Hypothalamus (tissue), 51 donors: ENCODE data around the gene VANGL1.
"Not testable (repeated sequence)": the region's sequence is repeated elsewhere in the genome, so short reads cannot be mapped to it uniquely, and the experiment has no call there.

ENCODE experiments used
- DNase-seq, 51 donors: peaks; one replicate each; lab custom pipeline; 2025; lab: John Stamatoyannopoulos, UW

The VANGL1 gene

DNA sequence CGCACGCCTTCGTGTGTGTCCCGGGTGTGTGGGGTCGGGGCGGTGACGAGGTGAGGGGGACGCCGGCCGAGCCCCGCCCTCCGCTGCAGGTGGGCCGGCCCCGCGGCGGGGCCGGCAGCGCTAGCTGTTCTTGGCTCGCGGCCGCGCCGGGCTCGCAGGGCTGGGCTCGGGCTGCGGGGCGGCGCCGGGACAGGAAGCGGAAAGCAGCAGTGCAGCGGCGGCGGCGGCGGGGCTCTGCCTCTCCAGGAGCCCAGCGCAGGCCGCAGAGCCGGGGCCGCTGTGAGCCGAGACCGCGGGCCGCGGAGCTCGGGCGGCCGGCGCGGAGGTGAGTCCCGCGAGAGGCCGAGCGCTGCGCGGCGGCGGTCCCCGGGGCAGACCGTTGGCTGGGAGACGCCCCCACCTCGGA, at the start of gene VANGL1:
VANGL1 (plus strand) TSS at position 209 of the 406 bp plus-strand sequence. CDS start 9,444 bp downstream, outside the sequence.
- peak in 15 of 51 donors; percentile 4 to 42 (median 10) for DNase-seq

DNA sequence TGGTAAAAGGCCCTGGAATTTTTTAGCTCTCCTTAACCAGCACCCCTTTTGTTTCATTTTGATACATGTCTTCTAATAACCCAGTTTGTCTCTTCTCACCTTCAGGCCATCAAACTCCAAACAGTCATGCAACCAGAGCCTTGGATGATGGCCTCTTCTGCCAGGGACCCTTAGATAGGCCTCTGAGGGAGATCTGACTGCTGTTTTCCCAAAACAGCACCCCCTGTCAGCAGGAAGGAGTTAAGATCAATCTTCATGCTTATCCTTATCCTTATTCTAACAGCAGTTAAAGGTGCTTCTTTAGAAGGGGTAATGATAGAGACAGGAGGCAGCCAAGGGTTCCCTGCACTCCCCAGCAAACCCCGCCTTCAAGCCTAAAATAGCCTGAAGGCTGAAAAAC, 49.5 kb upstream of the VANGL1 start:
- no peak for DNase-seq

DNA sequence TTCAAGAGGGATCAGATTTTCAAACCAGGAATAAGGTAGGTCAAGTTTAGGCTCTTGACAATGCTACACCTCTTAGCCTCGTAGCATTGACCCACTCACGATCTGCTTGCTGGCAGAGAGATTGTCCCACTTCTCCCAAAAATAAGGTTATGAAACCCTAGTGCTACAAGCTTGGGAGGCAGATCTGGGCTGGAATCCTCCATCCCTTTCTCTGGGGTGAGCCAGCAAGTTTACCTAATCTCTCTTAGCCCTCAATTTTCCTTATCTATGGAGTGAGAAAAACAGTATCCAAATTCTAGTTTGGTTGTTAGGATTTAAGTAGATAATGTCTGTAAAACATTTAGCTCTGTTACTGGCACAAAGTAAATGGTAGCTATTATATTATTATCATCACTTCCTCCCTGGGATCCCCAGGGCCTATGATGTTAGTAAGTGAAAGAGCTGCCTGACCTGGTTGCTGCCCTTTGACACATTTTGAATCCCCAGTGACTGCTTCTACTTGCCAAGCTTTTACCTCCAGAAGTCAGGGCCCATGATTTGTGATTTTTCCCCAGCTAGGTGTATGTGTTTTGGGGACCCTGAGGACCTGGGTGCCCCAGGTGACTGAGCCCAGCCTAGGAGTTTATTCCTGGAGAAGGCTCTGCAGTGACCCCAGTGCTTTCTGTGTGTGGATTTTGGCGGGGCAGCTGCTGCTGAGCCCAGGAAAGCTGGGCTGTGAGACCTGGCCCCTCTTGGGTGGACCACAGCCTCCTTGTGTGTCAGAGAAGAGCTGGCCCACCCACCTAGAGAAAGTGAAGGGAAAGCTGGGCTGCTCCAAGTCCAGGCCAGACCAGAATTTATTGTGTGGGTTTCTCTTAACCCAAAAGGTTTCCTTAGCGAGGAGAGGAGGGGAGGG, 48.2 kb upstream of the VANGL1 start:
- no peak for DNase-seq

DNA sequence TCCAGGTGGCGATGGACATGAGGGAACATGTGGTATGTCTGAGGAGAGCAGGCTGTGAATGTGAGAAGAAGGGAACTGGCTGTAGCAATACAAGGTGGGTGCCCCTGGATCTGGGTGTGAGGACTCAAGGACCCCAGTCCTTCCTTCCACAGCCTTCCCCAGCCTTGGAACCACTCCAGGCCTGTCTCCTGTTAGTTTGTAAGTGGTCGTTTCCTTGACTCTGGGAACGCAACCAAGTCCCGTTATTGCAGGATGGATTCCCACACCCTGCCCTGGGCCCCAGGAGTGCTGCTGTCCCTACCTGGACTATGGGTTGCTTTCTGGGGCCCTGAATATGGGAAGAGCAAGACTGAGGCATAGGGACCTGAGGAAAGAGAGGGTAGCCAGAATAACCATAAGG, 47.2 kb upstream of the VANGL1 start:
- DNase-seq = no peak

DNA sequence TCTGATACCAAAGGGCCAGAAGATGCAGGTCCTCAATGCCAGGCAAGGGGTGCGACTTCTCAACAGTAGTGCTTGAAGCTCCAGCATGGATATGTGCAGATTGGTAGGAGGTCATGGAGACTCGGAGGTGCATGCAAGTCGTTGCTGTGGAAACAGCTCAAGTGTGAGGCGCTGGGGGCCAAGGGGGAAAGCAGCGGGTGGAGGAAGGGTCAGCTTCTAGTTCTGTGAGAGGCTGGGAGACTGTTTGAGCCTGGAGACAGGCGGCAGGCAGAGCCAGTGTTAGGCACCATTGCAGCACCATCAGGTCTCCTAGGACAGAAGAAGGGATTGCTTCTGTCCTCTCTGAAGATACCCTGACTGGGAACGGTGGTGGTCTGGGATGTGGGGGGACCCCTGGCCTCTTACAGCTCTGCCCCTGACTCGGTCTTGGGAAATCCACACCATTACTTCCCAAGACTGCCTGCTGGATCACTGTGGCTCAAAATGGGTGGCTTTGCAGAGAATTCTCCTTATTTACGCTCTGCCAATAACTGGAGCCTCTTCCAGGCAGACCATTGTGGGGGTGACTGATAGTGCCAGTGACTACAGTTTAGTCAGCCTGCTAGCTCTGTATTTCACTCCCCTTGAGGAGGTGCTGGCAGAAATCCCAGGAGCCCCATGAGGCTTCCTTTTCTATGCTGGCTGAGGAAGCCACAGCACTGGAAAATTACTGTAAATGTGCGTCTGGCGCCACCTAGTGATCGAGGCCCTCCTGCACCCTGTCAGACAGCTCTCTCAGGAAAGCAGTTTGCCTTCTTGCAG, 46.3 kb upstream of the VANGL1 start:
- peak; percentile 9 to 88 (median 65) for DNase-seq

DNA sequence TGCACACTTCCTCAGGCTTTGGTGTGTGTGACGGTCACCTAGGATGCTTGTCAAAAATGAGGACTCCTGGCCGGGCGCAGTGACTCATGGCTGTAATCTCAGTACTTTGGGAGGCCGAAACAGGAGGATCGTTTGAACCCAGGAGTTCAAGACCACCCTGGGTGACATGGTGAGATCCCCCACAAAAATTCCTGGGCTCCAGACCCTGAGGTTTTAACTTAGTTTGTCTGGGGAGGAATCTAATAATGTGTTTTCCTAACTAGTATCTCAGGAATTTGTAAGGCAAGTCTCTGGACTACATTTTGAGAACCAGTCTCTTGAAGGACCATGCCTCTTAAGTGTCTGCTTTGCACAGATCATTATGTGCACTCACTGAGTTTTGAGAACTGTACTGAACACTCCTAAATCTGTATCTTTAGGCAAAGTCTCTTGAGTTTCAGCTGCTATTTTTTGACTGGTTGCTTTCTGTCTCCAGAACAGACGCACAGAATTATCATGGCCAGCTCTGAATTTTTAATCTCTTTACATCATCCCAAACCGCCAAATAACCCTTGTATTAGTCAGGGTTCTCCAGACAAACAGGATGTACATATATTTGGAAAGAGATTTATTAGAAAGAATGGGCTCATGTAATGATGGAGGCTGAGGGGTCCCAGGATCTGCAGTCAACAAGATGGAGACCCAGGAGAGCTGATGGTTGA, 45.5 kb upstream of the VANGL1 start:
- no peak for DNase-seq

DNA sequence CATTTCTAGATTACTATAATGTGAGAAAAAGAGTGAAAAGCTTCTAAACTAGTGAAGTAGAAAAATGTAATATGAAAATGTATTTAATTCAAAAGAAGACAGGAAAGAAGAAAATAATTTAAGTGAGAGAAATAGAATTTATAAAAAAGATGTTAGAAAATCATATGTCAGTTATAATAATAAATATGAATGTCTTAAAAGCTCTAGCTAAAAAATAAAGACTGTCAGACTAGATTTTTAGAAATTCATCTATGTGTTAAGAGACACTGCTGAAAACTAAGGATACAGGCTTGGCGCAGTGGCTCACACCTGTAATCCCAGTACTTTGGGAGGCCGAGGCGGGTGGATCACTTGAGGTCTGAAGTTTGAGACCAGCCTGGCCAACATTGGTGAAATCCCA, 37.3 kb upstream of the VANGL1 start:
- no peak for DNase-seq

DNA sequence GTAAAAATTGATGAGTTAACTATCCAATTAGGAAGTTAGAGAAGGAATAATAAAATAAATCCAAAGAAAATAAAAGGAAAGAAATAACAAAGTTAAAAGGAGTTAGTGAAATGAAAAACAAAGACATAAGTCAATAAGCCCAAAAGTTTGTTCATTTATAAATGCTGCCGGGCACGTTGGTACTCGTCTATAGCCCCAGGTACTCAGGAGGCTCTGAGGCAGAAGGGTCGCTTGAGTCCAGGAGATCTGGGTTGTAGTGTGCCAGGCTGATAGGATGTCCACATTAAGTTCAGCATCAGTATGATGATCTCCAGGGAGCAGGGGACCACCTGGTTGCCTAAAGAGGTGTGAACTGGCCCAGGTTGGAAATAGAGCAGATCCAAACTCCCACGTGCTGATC, 35.5 kb upstream of the VANGL1 start:
- no peak for DNase-seq

DNA sequence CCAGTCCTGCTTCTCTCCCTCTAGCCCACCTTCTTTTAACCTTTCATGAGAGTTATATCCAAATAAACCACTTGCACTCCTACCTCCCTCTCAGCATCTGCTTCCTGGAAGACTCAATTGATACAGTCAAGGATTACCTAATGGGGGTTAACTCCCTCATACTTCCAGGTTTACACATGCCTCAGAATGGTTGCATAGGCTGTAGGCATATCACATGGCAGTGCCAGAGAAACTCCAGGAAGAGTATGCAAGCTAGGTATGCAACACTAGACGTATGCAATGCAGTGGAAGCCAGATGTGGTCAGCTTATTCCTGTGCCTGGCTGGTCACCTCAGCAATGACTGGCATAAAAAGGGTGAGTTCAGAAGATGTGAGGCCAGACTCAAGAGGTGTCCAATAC, 32.7 kb upstream of the VANGL1 start:
- DNase-seq = no peak

DNA sequence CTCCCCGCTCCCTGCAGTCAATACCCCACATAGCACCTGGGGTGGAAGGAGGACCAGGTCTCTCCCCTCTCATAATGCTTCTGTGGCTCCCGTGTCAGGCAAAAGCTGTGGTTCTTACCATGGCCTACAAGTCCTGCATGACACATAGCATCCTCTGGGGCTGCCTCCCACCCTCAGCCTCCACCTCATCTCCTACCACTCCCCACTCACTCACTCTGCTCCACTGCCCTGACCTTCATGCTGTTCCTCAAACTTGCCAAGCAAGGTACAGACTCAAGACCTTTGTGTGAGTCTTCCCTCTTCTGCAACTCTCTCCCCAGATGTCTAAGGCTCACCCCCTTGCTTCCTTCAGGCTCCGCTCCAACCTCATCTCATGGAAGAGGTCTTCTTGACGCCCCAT, 28.0 kb upstream of the VANGL1 start:
- DNase-seq = no peak

DNA sequence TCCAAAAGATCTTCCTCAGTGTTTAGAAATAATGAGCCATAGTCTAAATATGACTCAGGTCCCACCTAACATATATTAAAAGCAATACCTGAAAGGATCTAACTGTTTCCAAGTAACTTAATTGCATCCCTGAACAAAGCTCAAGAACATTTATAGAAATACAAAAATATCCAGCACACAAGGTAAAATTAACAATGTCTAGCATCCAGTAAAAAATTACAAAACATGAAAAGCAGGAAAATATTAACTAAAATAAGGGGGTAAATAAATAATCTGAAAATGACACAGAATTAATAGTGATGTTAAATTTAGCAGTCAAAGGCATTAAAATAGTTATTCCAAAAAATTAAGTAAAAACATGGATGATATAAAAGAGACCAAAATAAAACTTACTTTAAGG, 21.3 kb upstream of the VANGL1 start:
- DNase-seq = no peak

DNA sequence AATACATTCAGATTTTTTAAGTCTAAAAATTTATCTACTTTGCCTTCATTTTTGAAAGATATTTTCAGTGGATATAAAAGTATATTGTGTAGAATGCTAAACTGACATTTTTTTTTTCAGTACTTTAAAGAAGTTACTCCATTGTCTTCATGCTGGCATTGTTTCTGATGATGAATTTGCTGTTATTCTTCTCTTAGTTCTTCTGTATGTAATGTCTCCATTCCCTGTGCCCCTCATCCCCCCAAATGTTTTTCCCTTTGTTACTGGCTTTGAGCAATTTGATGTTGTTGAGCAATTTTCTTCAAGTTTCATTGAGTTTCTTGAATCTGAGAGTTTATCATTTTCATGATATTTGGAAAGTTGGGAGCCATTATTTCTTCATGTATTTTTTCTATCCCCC, 20.8 kb upstream of the VANGL1 start:
- DNase-seq = no peak

DNA sequence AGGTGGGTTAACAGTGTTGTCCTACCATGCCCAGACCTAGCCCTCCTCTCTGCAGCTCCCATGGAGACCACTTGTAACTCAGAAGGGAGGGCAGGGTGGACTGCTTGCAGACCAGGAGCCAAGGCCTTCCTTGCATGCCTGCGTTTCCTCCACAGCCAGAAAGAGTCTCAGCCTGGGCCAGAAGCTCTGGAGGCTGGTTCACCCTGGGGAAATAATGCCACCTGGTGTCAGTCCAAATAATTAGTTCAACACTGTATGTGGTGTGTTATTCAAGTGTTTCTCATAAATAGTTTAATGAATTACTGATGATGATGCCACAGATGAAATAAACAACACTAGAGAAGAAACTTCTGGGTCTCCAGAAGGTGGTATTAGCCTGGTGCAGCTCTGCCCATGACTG, 16.9 kb upstream of the VANGL1 start:
- DNase-seq = no peak

DNA sequence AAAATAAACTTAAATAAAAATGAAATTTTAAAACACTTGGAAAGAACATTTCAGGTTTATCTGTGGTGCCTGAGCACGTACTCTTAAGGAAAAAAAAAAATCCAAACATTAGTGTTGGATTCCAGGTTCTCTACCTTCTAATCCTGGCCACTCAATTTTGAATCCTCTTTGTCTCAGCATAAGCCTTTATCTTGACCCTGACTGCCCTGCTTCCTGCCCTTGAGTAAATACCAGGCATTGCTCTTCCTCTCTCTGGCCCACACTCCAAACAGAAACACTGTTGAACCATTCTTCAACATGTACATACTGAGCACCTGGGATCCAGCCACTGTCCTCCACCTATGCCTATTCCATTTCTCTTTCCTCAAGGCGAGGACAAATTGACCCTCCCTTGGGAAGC, 11.4 kb upstream of the VANGL1 start:
- no peak for DNase-seq

DNA sequence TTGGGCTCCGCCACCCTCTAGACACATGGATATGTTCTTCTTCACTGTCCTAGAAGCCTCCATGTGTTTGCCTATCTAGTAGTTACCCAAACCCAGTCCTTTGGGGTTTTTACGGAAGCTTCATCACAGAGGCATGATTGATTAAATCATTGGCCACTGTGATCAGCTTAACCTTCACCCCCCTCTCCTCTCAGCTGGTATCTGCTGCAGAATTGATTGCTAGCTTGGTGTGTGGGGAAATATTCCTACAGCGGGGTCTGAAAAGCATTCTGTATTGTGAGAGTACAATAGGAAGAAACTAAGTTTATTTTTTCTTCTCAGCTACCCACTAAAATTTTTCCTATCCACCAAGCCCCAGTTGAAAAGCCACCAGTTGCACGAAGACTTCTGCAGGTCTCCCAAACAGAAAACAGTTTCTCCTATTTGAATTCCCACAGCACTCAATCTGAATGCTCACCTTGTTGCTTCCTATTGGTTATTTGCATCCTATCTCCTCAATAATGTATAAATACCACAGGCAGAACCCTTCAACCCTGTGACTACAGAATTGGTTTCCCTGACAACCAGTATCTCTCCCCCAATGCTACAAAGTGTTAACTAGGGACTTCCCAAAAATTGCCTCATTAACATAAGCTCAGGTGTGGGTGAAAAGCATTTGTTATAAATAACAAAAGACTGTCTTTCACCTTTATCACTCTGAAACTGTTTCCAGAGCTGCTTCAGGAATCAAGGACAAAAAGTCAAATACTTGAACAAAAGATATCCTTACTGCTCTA, 9.3 kb upstream of the VANGL1 start:
- no peak for DNase-seq

DNA sequence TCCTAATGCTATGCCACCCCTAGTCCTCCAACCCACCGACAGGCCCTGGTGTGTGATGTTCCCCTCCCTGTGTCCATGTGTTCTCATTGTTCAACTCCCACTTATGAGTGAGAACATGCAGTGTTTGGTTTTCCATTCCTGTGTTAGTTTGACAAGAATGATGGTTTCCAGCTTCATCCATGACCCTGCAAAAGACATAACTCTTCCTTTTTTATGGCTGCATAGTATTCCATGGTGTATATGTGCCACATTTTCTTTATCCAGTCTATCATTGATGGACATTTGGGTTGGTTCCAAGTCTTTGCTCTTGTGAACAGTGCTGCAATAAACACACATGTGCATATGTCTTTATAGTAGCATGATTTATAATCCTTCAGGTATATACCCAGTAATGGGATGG, 8.2 kb upstream of the VANGL1 start:
- DNase-seq = not testable (repeated sequence)

DNA sequence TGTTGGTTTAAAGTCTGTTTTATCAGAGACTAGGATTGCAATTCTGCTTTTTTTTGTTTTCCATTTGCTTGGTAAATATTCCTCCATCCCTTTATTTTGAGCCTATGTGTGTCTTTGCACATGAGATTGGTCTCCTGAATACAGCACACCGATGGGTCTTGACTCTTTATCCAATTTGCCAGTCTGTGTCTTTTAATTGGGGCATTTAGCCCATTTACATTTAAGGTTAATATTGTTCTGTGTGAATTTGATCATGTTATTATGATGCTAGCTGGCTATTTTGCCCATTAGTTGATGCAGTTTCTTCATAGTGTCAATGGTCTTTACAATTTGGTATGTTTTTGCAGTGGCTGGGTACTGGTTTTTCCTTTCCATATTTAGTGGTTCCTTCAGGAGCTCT, 4.5 kb upstream of the VANGL1 start:
- not testable (repeated sequence) for DNase-seq

DNA sequence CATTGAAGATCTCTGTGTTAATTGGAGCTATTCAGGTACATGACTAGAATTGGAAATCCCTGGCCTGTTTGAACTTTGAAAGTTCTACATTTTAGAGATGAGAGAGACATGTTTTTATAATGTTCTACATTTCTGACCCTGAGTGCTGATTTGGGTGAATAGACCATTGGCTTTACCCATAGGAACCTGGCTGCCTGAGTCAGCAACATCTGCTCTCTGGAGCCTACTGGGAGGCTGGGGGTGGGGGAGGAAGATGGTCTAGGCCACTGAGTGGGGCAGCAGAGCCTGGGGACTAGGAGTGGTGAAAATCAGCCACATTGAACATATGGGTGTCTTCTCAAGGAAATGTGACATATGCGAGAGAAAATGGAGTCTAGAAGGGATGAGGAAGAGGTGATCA, 1.4 kb upstream of the VANGL1 start:
- DNase-seq = no peak

DNA sequence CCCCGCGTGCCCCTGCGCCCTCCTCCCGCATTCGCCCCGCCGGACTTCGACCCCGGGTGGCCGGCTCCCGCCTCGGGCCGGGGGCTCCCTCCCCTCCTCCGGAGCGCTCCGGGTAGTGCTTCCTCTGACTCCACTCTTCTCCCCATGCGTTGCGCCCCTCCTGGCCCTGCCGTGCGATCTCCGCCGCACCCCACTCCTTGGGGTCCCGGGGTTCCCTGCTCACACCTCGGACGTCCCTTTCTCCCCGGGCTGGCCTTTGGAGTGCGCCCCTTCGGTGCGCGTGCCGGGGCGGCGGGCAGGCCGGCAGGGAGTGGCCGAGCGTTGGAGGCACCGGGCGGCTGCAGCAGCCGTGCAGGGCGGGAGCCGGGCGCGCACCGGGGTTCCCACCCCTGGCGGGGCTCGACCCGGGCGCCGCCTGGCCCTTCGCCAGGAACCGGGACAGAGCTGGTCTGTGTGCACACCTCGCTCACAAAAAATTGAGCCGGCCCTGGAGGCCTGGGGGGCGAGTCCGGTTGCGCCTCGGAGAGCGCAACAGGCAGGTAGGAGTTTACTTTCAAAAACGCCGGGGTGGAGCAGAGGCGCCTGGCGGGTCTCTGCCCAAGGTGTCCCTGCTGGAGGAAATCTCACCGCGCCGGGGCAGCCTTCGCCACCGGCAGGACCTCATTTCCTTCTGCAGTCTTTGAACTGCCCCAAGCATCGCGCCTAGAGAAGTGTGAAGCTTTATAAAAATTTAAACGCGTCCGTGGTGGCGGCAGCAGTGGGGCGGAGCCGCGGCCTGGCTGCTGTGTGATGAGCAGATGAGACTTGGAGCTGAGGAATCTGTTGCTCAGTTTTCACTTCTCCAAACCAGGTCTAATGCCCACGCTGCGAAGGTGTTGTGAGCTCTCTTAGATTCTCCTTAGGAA, 650 bp downstream of the VANGL1 start:
- peak in 16 of 51 donors; percentile 5 to 50 (median 17) for DNase-seq
